ENCODE data around the gene NCAPH2. TPM values are rescaled to one million over a fixed set of nuclear protein-coding genes. Genes with fewer than 3 reads are reported as not detected.

The NCAPH2 gene
- total RNA-seq, 4 donors from 2014 or later, result 40.7 to 54.3 (median 41.5) TPM

DNA sequence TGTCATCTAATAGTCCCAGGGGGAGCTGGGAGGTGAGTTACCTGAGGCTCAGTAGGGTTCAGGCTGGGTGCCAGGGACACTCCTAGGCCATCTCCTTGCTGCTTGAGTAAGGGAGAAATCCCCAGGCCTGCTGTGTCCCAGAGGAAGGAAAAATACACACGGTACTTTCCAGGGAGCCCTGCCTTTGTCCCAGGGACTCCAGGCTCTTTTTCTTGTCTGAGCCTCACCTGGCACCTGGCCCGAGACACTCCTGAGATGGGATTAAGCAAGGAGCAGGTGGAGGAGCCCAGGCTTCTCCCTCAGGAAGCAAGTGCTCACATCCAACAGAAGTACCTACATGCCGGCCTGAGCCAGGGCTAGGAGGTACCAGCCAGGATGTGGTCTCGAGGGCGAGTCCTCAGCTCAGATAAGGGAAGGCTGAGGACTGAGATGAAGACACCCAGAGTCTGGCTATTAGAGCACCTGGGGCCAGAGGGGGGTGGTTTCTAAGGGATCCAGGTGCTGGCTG, 36.8 kb downstream of the NCAPH2 start:
- H3K4me3 ChIP-seq (ENCODE audit: low read depth, poor library complexity, severe bottlenecking), result no peak overlapping the region
- TF ChIP-seq CTCF (IDR thresholded peaks at IDR 0.05), result no peak
- TF ChIP-seq POLR2A (IDR thresholded peaks at IDR 0.05), result no peak
- WGBS, 2 donors, result 33 to 63% methylated on average over 5 of the region's 5 CpGs
- peak in 1 of 2 donors; percentile 55 for DNase-seq (ENCODE audit: low spot score in 2 of 2)
- intact Hi-C loops (cut with DNase I; ENCODE audit: low total_unique reads), result no loop called here

DNA sequence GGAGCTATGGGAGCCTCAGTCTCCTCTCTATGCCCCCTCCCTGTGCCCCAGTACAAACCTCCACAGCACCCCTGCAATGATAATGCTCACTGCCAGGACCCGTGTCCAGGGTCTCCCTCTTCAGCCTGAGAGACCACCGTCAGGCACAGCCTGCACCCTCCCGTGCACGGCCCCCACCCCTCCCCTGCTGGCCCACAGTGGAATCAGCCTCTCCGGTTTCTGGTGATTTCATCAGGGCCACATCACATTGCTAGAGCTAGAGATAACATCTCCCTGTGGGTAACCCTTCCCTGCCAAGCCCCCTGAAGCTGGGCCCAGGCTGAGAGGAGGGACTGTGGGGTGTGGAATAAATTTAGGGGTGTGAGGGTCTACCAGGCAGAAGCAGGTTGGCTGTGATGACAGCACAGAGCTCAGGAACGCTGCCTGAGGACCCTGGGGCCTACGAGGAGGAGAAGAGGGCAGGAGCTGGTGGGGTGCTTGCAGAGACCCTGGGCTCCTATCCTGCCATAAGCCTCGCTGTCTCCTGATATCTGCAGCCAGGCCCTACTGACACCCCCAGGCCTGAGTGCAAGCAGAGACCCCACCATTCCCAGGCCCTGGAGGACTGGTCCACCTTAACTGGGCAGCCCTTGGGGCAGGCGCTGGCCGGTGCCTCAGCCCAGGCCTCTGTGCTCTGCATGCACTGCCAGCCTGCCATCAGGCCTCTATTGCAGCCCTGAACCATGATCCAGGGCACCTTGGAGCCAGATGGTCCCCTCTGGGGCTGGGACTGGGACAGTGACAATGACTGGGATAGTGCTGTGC, 37.7 kb downstream of the NCAPH2 start, which contains the start of gene KLHDC7B:
Gene KLHDC7B, plus strand, starts transcription at position 378 of the 804 bp plus-strand sequence. Its CDS starts 345 bp downstream, at position 723.
- DNase-seq (ENCODE audit: low spot score in 2 of 2), result no peak
- TF ChIP-seq CTCF (IDR thresholded peaks at IDR 0.05) (no peak), POLR2A (IDR thresholded peaks at IDR 0.05) (no peak)
- H3K4me3 ChIP-seq (ENCODE audit: low read depth, poor library complexity, severe bottlenecking), result no peak within 1 kb of the TSS
- WGBS, 2 donors, result 64 to 81% methylated on average over 8 to 10 of the region's 10 CpGs
- intact Hi-C loops (cut with DNase I; ENCODE audit: low total_unique reads), result no loop called here

DNA sequence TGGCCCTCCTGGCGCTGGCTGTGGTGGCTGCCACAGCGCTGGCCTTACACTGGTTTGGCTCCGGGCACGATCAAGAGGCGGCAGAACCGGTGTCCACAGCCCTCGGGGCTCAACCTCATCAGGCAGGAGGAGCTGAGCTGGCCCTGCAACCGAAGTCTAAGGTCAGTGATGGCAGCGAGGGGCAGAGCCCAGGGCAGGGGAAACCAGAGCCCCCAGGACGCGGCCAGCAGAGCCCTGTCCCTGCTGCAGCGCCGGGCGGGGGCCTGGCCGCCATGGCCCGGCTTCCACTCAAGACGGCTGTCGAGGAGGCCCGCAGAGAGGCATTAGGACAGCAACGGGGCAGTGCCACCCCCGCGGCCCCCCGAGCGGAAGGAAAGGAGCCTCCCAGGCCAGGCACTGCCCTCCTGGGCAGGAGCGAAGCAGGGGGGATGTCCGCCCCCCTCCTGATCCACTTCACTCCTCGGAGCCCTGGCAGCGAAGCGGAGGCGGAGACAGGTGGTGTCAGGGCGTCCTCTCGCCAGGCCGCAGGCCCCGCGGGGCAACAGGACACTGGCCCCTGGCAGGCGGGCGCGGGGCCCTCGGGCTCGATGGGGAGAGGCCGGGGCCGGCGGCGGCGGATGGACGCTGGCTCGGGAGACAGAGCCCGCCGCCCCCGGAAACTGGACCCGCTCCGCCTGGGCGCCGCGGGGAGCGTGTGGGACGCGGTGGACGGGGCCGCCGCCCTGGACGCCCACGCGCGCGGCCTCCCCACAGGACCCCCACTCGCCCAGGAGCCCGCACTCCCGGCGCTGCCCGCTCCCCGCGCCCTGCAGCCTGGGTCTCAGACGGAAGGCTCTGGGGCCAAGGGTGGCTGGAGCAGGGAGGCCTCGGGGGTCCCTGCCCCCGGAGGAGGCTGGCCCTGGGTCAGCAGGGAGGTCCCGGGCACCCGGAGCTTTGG, 38.6 kb downstream of the NCAPH2 start:
- DNase-seq (ENCODE audit: low spot score in 2 of 2), result no peak
- no peak for TF ChIP-seq CTCF (IDR thresholded peaks at IDR 0.05)
- TF ChIP-seq POLR2A (IDR thresholded peaks at IDR 0.05), result no peak
- no peak overlapping the region for H3K4me3 ChIP-seq (ENCODE audit: low read depth, poor library complexity, severe bottlenecking)
- 72 to 73% methylated on average over 39 to 77 of the region's 78 CpGs for WGBS, 2 donors
- intact Hi-C loops (cut with DNase I; ENCODE audit: low total_unique reads), result no loop called here

DNA sequence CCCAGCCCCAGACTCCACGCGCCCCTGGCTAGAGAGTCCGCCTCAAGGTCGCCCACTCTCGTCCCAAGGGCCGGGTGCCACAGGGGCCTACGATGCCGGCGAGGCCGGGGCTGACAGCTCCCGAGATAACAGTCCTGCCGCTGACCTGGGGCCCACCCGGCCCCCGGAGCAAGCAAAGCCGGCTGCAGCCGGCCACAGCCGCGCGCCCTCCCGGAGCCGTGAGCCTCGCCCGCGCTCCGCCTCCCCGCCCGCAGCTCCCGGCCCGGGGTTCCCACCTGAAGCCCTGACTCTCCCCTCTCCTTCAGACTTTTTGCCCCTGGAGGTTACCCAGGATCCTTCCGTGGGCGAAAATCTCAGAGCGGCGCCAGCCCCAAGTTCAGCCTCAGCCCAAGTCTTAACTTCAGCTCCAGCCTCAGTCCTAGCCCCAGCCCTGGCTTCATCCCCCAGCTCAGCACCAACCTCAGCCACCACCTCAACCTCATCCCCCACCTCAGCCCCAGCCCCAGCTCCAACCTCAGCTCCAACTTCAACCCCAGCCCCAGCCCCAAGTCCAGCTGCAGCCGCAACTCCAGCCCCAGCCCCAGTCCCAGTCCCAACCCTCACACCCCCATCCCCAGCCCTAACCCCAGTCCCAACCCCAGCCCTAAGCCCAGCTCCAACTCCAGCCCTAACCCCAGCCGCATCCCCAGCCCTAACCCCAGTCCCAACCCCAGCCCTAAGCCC, 39.4 kb downstream of the NCAPH2 start:
- no peak for DNase-seq (ENCODE audit: low spot score in 2 of 2)
- 38 to 51% methylated on average over 24 to 34 of the region's 35 CpGs for WGBS, 2 donors
- intact Hi-C loops (cut with DNase I; ENCODE audit: low total_unique reads), result no loop called here
- TF ChIP-seq POLR2A (IDR thresholded peaks at IDR 0.05), result no peak
- no peak for TF ChIP-seq CTCF (IDR thresholded peaks at IDR 0.05)
- no peak overlapping the region for H3K4me3 ChIP-seq (ENCODE audit: low read depth, poor library complexity, severe bottlenecking)
